Neuronal stem cell (in vitro differentiated cells): Measurements from ENCODE around the gene BTBD2.

Experiments used
- DNase-seq: peaks from one replicate; pipeline ENCODE4 v3.0.0-alpha.2; 2013; ENCODE audit warnings: low spot score
- H2AFZ ChIP-seq: one replicate; pipeline ENCODE4 v1.6.1; 2013; ENCODE audit warnings: mild to moderate bottlenecking, low read length, inconsistent platforms
- H2AK5ac ChIP-seq: 2 replicates; pipeline ENCODE4 v1.6.1; 2013; ENCODE audit warnings: low read depth, mild to moderate bottlenecking, inconsistent platforms, low read length, moderate library complexity, mixed read lengths
- H2BK120ac ChIP-seq: 2 replicates; pipeline ENCODE4 v1.6.1; 2013; ENCODE audit warnings: low read depth, mild to moderate bottlenecking, inconsistent platforms, low read length, moderate library complexity, mixed read lengths
- H2BK12ac ChIP-seq: one replicate; pipeline ENCODE4 v1.6.1; 2013; ENCODE audit warnings: low read length, inconsistent platforms
- H2BK15ac ChIP-seq: 2 replicates; pipeline ENCODE4 v1.6.1; 2013; ENCODE audit warnings: mild to moderate bottlenecking, low read length, inconsistent platforms, mixed read lengths
- H2BK5ac ChIP-seq: one replicate; pipeline ENCODE4 v1.6.1; 2013; ENCODE audit warnings: inconsistent platforms, mild to moderate bottlenecking, low read length, moderate library complexity
- H3K14ac ChIP-seq: one replicate; pipeline ENCODE4 v1.6.1; 2013; ENCODE audit warnings: low read length, inconsistent platforms
- H3K18ac ChIP-seq: 2 replicates; pipeline ENCODE4 v1.6.1; 2013; ENCODE audit warnings: low read length, inconsistent platforms
- H3K23ac ChIP-seq: 2 replicates; pipeline ENCODE4 v1.6.1; 2013; ENCODE audit warnings: low read depth, mild to moderate bottlenecking, mixed read lengths, low read length, inconsistent platforms; ENCODE audit not compliant: poor library complexity
- H3K27ac ChIP-seq: replicated peaks from 3 replicates; pipeline ENCODE4 v1.5.1; 2013; ENCODE audit warnings: low read length, inconsistent platforms
- H3K27me3 ChIP-seq, 3 experiments: 2 replicates each; pipeline ENCODE4 v1.6.1; 2013; ENCODE audit warnings: low read length in 3 of 3, mild to moderate bottlenecking in 2 of 3, inconsistent platforms in 1 of 3, low read depth in 1 of 3, mixed read lengths in 1 of 3, moderate library complexity in 1 of 3; ENCODE audit not compliant: control insufficient read depth in 3 of 3, insufficient read depth in 3 of 3
- H3K36me3 ChIP-seq, 2 donors: replicated peaks in 1 of 2; 2 replicates each; pipeline ENCODE4 v1.6.1; 2013; ENCODE audit warnings: low read length in 2 of 2; ENCODE audit not compliant: control insufficient read depth in 2 of 2, insufficient read depth in 2 of 2
- H3K4ac ChIP-seq: 2 replicates; pipeline ENCODE4 v1.6.1; 2013; ENCODE audit warnings: inconsistent platforms, mild to moderate bottlenecking, low read length, moderate library complexity
- H3K4me1 ChIP-seq, 2 donors: 1 replicate in 1 of 2; 2 replicates in 1 of 2; pipeline ENCODE4 v1.6.1; 2013; ENCODE audit warnings: low read length in 2 of 2, low read depth in 1 of 2; ENCODE audit not compliant: control insufficient read depth in 2 of 2, insufficient read depth in 1 of 2
- H3K4me2 ChIP-seq: one replicate; pipeline ENCODE4 v1.6.1; 2013; ENCODE audit warnings: mild to moderate bottlenecking, low read length, inconsistent platforms; ENCODE audit not compliant: insufficient read depth, poor library complexity, severe bottlenecking
- H3K4me3 ChIP-seq, 2 donors: 2 replicates each; pipeline ENCODE4 v1.5.1; 2013; ENCODE audit warnings: low read length in 2 of 2, mild to moderate bottlenecking in 2 of 2, inconsistent platforms in 1 of 2, moderate library complexity in 1 of 2
- H3K79me1 ChIP-seq: one replicate; pipeline ENCODE4 v1.6.1; 2013; ENCODE audit warnings: low read depth, mild to moderate bottlenecking, inconsistent platforms, low read length, moderate library complexity
- H3K9ac ChIP-seq: one replicate; pipeline ENCODE4 v1.6.1; 2013; ENCODE audit warnings: mild to moderate bottlenecking, low read depth, low read length, inconsistent platforms; ENCODE audit not compliant: poor library complexity
- H3K9me3 ChIP-seq, 2 donors: replicated peaks in 1 of 2; 2 replicates each; pipeline versions ENCODE3 to v1.6.1; 2013; ENCODE audit warnings: low read length in 2 of 2, mild to moderate bottlenecking in 2 of 2, inconsistent platforms in 1 of 2, low read depth in 1 of 2, mixed read lengths in 1 of 2, moderate library complexity in 1 of 2; ENCODE audit not compliant: control insufficient read depth in 2 of 2, insufficient read depth in 1 of 2
- H4K8ac ChIP-seq: one replicate; pipeline ENCODE4 v1.6.1; 2013; ENCODE audit warnings: low read depth, mild to moderate bottlenecking, inconsistent platforms, low read length, moderate library complexity
- H4K91ac ChIP-seq: one replicate; pipeline ENCODE4 v1.6.1; 2013; ENCODE audit warnings: low read length, low read depth, mild to moderate bottlenecking, inconsistent platforms; ENCODE audit not compliant: poor library complexity
- WGBS, 2 donors: extraction: QIAGEN DNeasy Blood & Tissue Kit; methylation state at CpG; one replicate each; pipeline ENCODE4 v1.1.7; 2013; ENCODE audit warnings: missing lambda C conversion rate in 2 of 2, mixed read lengths in 1 of 2; ENCODE audit not compliant: insufficient read length in 2 of 2, insufficient replicate concordance in 1 of 2; ENCODE audit errors: extremely low coverage in 2 of 2; 5-methylcytosine and 5-hydroxymethylcytosine counted together

BTBD2 gene

DNA sequence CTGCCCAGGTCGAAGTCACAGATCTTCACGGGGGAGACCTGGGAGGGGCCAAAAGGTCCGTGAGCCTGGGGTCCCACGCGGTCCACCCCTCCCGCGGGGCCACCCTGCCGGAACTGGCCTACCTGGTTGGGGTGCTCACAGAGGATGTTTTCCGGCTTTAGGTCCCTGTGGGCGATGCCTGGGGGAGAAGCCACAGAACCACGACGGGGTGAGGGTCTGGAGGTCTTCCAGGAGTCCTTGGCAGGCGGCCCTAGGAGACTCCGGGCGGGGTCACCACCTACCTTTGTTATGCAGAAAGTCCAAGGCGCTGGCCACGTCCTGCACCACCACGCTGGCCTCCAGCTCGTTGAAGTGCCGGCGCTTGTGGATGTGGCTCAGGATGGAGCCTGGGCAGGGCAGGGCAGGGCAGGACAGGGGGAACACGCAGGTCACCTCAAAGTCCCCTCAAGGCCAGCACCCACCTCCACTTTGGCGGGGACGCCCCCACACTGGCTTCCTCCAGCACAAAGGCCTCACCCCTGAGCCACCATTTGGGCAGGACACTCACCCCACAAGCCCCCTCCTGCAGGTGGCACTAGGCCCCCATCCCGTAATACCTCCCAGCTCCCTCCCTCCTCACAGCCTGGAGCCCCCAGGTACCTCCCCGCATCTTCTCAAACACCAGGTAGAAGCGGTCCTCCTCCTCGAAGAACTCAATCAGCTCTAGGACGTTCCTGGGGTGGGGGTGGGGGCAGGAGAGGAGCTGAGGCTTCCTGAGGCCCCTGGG is 27.2 kb upstream of the BTBD2 start:
- no peaks in the 10 kb centered on the region for H3K9me3 ChIP-seq
- DNase-seq, result no peak
- H4K91ac ChIP-seq, result no peak overlapping the region
- peaks cover 0 to 23% of the 10 kb centered on the region in 2 donors for H3K4me1 ChIP-seq
- peak overlapping the region; percentile 36 for H2BK120ac ChIP-seq
- H3K23ac ChIP-seq, result peak overlapping the region; percentile 52
- no peaks in the 10 kb centered on the region for H3K27me3 ChIP-seq
- peaks cover 51% of the 10 kb centered on the region for H3K79me1 ChIP-seq
- H3K14ac ChIP-seq, result peak overlapping the region; percentile 90
- peaks cover 52 to 93% of the 10 kb centered on the region in 2 donors for H3K36me3 ChIP-seq
- peak overlapping the region; percentile 100 for H2AK5ac ChIP-seq
- peak overlapping the region; percentile 93 for H2BK12ac ChIP-seq
- H2BK15ac ChIP-seq, result peak overlapping the region; percentile 43
- no CpG with 5 or more reads among the region's 29 CpGs for WGBS, 2 donors
- H3K4ac ChIP-seq, result peak overlapping the region; percentile 5
- no peak overlapping the region for H3K9ac ChIP-seq
- peak overlapping the region; percentile 81 for H3K27ac ChIP-seq
- peak overlapping the region; percentile 17 for H4K8ac ChIP-seq
- no peak overlapping the region for H2AFZ ChIP-seq
- H3K18ac ChIP-seq, result peak overlapping the region; percentile 80
- H3K4me2 ChIP-seq, result peak overlapping the region; percentile 56
- H2BK5ac ChIP-seq, result peak overlapping the region; percentile 70
- H3K4me3 ChIP-seq, result peak overlapping the region in 1 of 2 donors; percentile 4

- Histone ChIP-seq H2BK120ac (peak overlapping the region; percentile 98), H3K27ac (peak overlapping the region; percentile 85), H3K36me3 (peaks cover 49 to 92% of the 10 kb centered on the region in 2 donors)
Observed at GRCh38 chr19:2041683-2042484, 26.4 kb upstream of the BTBD2 start.

GRCh38 chr19:2041433-2041682 is 25.8 kb upstream of the BTBD2 start:
- Histone ChIP-seq H2AK5ac (peak overlapping the region; percentile 100), H3K14ac (peak overlapping the region; percentile 99), H3K79me1 (peaks cover 45% of the 10 kb centered on the region), H3K4me1 (peaks cover 0 to 21% of the 10 kb centered on the region in 2 donors), H2BK120ac (peak overlapping the region; percentile 98), H3K4me2 (no peak overlapping the region), H3K9ac (peak overlapping the region; percentile 96), H3K27me3 (no peaks in the 10 kb centered on the region), H4K91ac (peak overlapping the region; percentile 100), H3K4me3 (peak overlapping the region in 1 of 2 donors; percentile 72), H3K4ac (peak overlapping the region; percentile 100), H3K27ac (peak overlapping the region; percentile 85), H2BK12ac (peak overlapping the region; percentile 41), H3K9me3 (no peaks in the 10 kb centered on the region), H2AFZ (no peak overlapping the region), H3K23ac (peak overlapping the region; percentile 95), H3K18ac (peak overlapping the region; percentile 100), H3K36me3 (peaks cover 44 to 86% of the 10 kb centered on the region in 2 donors), H2BK15ac (peak overlapping the region; percentile 99), H2BK5ac (peak overlapping the region; percentile 100), H4K8ac (peak overlapping the region; percentile 98)
- WGBS, 2 donors, result no CpG with 5 or more reads among the region's 6 CpGs
- DNase-seq, result no peak

More at GRCh38 chr19:2041683-2042484, 26.4 kb upstream of the BTBD2 start:
- Histone ChIP-seq H3K18ac (peak overlapping the region; percentile 100), H3K79me1 (peaks cover 47% of the 10 kb centered on the region), H3K9me3 (no peaks in the 10 kb centered on the region), H4K91ac (peak overlapping the region; percentile 100), H4K8ac (peak overlapping the region; percentile 92), H2AFZ (no peak overlapping the region), H2BK12ac (peak overlapping the region; percentile 93), H3K4ac (peak overlapping the region; percentile 100), H3K23ac (peak overlapping the region; percentile 95), H2BK15ac (peak overlapping the region; percentile 99), H3K4me1 (peaks cover 0 to 21% of the 10 kb centered on the region in 2 donors), H3K27me3 (no peaks in the 10 kb centered on the region), H3K4me3 (peak overlapping the region in 1 of 2 donors; percentile 72), H3K4me2 (peak overlapping the region; percentile 71), H2AK5ac (peak overlapping the region; percentile 100), H3K14ac (peak overlapping the region; percentile 99), H2BK5ac (peak overlapping the region; percentile 100), H3K9ac (peak overlapping the region; percentile 96)
- no CpG with 5 or more reads among the region's 77 CpGs for WGBS, 2 donors
- DNase-seq, result peak; percentile 93
